Natural killer cell (primary cell): ENCODE measurements around the gene HHIP. TPM values are rescaled to one million over a fixed set of nuclear protein-coding genes. Genes with fewer than 3 reads are reported as not detected.

Experiments
- ATAC-seq, 3 donors: fragments of 150-1000 bp in 2 of 3; fragments of 200-7000 bp in 1 of 3; cut with Tn5 transposase; 1 replicate in 1 of 3; 2 replicates in 2 of 3; pipeline ENCODE4 v1.10.0; 2021; ENCODE audit warnings: mild to moderate bottlenecking in 2 of 3, moderate library complexity in 2 of 3
- DNase-seq, 2 donors: peaks; one replicate each; pipeline versions ENCODE4 v3.0.0 to v3.0.0-alpha.2; 2013 to 2021; ENCODE audit warnings: mixed read lengths in 1 of 2
- H3K27ac ChIP-seq: one replicate; pipeline ENCODE4 v1.5.1; 2013; ENCODE audit warnings: mild to moderate bottlenecking, low read length
- H3K27me3 ChIP-seq: one replicate; pipeline ENCODE4 v1.6.1; 2013; ENCODE audit warnings: low read length; ENCODE audit not compliant: control insufficient read depth, insufficient read depth
- H3K36me3 ChIP-seq: one replicate; pipeline ENCODE4 v1.6.1; 2013; ENCODE audit warnings: low read length; ENCODE audit not compliant: control insufficient read depth, insufficient read depth
- H3K4me1 ChIP-seq: one replicate; pipeline ENCODE4 v1.6.1; 2013; ENCODE audit warnings: low read length; ENCODE audit not compliant: control insufficient read depth, insufficient read depth
- H3K4me3 ChIP-seq: one replicate; pipeline ENCODE4 v1.5.1; 2013; ENCODE audit warnings: low read length
- H3K9me3 ChIP-seq: one replicate; pipeline ENCODE4 v1.6.1; 2013; ENCODE audit warnings: low read length; ENCODE audit not compliant: control insufficient read depth, insufficient read depth
- H3K27ac Mint-ChIP-seq, 2 donors: one replicate each; pipeline ENCODE4 v1.8.0; 2022; ENCODE audit warnings: mild to moderate bottlenecking in 2 of 2, mixed read lengths in 2 of 2, moderate library complexity in 1 of 2
- H3K27me3 Mint-ChIP-seq, 2 donors: one replicate each; pipeline ENCODE4 v1.8.0; 2022; ENCODE audit warnings: low read depth in 2 of 2, mixed read lengths in 2 of 2
- H3K36me3 Mint-ChIP-seq: one replicate; pipeline ENCODE4 v1.8.0; 2022; ENCODE audit warnings: mixed read lengths
- H3K4me1 Mint-ChIP-seq, 2 donors: one replicate each; pipeline ENCODE4 v1.8.0; 2022; ENCODE audit warnings: mixed read lengths in 2 of 2
- H3K4me3 Mint-ChIP-seq: one replicate; pipeline ENCODE4 v1.8.0; 2022; ENCODE audit warnings: mild to moderate bottlenecking, moderate library complexity, mixed read lengths
- H3K9me3 Mint-ChIP-seq, 2 donors: one replicate each; pipeline ENCODE4 v1.8.0; 2022; ENCODE audit warnings: mixed read lengths in 2 of 2
- WGBS: methylation state at CpG from one replicate; pipeline ENCODE4 v1.1.7; 2013; ENCODE audit warnings: missing lambda C conversion rate; ENCODE audit not compliant: insufficient coverage; 5-methylcytosine and 5-hydroxymethylcytosine counted together
- intact Hi-C: fragments of 100-400 bp; cut with micrococcal nuclease; formaldehyde crosslinking; loops from one replicate; pipeline ENCODE4 v1.14.2; 2022
- total RNA-seq, 4 donors: library from RNA; stranded (reverse); fragments of 120-200 nt in 1 of 4; gene quantifications; one replicate each; pipeline versions ENCODE4 v1.2.3 to v1.2.4, GENCODE V29; 2013 to 2022
- TF ChIP-seq, protein P1 (sequence below): fragments of 200-600 bp; IDR thresholded peaks from one replicate; pipeline ENCODE4 v1.8.0; 2022; ENCODE audit warnings: antibody characterized with exemption

The HHIP gene
- total RNA-seq, 3 donors from 2014 or later (not counting 1 experiment from before 2014, with no cell fraction given): not detected

- TF ChIP-seq, protein P1, sequence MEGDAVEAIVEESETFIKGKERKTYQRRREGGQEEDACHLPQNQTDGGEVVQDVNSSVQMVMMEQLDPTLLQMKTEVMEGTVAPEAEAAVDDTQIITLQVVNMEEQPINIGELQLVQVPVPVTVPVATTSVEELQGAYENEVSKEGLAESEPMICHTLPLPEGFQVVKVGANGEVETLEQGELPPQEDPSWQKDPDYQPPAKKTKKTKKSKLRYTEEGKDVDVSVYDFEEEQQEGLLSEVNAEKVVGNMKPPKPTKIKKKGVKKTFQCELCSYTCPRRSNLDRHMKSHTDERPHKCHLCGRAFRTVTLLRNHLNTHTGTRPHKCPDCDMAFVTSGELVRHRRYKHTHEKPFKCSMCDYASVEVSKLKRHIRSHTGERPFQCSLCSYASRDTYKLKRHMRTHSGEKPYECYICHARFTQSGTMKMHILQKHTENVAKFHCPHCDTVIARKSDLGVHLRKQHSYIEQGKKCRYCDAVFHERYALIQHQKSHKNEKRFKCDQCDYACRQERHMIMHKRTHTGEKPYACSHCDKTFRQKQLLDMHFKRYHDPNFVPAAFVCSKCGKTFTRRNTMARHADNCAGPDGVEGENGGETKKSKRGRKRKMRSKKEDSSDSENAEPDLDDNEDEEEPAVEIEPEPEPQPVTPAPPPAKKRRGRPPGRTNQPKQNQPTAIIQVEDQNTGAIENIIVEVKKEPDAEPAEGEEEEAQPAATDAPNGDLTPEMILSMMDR: no peak
- no peak overlapping the region for H3K27ac ChIP-seq
- ATAC-seq (no peak), DNase-seq (no peak)
- no peaks in the 10 kb centered on the region for H3K27me3 ChIP-seq
- peaks cover 2 to 18% of the 10 kb centered on the region in 2 donors for H3K27me3 Mint-ChIP-seq
- H3K36me3 ChIP-seq: no peaks in the 10 kb centered on the region
- H3K4me1 ChIP-seq: no peaks in the 10 kb centered on the region
- no peak overlapping the region for H3K4me3 ChIP-seq
- no peak overlapping the region for H3K27ac Mint-ChIP-seq
- intact Hi-C loops: no loop called here
- H3K4me3 Mint-ChIP-seq: no peak overlapping the region
- H3K9me3 Mint-ChIP-seq: no peaks in the 10 kb centered on the region
- H3K4me1 Mint-ChIP-seq: no peaks in the 10 kb centered on the region
- H3K36me3 Mint-ChIP-seq: no peaks in the 10 kb centered on the region
- 70% methylated on average over 6 of the region's 6 CpGs for WGBS
- no peaks in the 10 kb centered on the region for H3K9me3 ChIP-seq
Measured at GRCh38 chr4:144633215-144633614, 12.7 kb upstream of the HHIP start.

DNA sequence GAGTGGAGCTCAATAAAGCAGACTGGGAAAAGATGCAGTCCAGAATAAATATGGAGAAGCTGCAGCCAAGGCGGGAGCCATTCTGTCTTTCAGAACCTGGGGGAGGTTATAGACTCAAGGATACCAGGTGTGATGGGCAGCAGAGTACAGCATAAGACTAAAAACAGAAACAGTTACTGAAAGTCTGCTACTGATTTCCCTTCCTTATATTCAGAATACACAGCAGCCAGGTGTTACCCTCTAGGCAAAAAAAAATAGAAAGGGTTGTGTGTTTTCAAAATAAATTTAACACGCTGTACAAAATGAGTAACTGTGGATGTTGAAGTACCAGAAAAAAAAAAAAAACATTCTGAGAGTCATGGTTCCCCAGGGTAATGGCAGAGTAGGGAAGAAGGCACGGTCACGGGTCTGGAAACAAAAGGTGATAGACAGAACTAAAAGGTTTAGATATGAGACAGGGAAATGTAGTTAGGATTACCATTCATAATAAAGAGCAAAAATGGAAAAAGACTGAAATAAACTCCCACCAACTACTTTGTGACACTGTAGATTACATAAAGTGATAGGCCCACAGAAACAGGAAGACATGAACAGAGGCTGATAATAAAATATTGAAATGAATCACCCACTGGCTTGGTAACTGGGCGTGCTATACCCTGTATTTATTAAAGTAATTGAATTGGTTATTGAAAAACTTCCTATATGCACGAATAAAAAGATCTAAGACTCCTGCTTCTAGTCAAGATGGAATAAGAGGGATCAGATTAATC is 10.8 kb upstream of the HHIP start:
- intact Hi-C loops: no loop called here
- 60% methylated on average over 4 of the region's 6 CpGs for WGBS

GRCh38 chr4:144644368-144645101 is 1.4 kb upstream of the HHIP start:
- ATAC-seq: no peak
- intact Hi-C loops: no loop called here
- H3K36me3 Mint-ChIP-seq: no peaks in the 10 kb centered on the region

More for the DNA sequence above, 10.8 kb upstream of the HHIP start:
- no peaks in the 10 kb centered on the region for H3K4me1 Mint-ChIP-seq
- TF ChIP-seq, protein P1: no peak
- ATAC-seq (no peak), DNase-seq (no peak)
- no peaks in the 10 kb centered on the region for H3K9me3 Mint-ChIP-seq
- H3K36me3 Mint-ChIP-seq: no peaks in the 10 kb centered on the region
- Histone ChIP-seq H3K27me3 (no peaks in the 10 kb centered on the region), H3K27ac (no peak overlapping the region), H3K9me3 (no peaks in the 10 kb centered on the region), H3K4me3 (no peak overlapping the region), H3K4me1 (no peaks in the 10 kb centered on the region), H3K36me3 (no peaks in the 10 kb centered on the region)
- H3K27ac Mint-ChIP-seq: no peak overlapping the region
- H3K27me3 Mint-ChIP-seq: peaks cover 5 to 20% of the 10 kb centered on the region in 2 donors
- H3K4me3 Mint-ChIP-seq: no peak overlapping the region

More at GRCh38 chr4:144644368-144645101, 1.4 kb upstream of the HHIP start:
- Histone ChIP-seq H3K27me3 (peaks cover 16% of the 10 kb centered on the region), H3K27ac (no peak overlapping the region), H3K4me1 (peaks cover 21% of the 10 kb centered on the region), H3K9me3 (no peaks in the 10 kb centered on the region), H3K4me3 (no peak overlapping the region), H3K36me3 (no peaks in the 10 kb centered on the region)
- WGBS: 72% methylated on average over 4 of the region's 12 CpGs
- peaks cover 22 to 23% of the 10 kb centered on the region in 2 donors for H3K27me3 Mint-ChIP-seq
- TF ChIP-seq, protein P1: no peak
- H3K9me3 Mint-ChIP-seq: no peaks in the 10 kb centered on the region
- DNase-seq: no peak
- H3K4me1 Mint-ChIP-seq: peaks cover 21 to 23% of the 10 kb centered on the region in 2 donors
- H3K4me3 Mint-ChIP-seq: peak overlapping the region; percentile 63
- no peak overlapping the region for H3K27ac Mint-ChIP-seq
